Smooth muscle cell (in vitro differentiated cells): Measurements from ENCODE around the gene PADI2. TPM values are rescaled to one million over a fixed set of nuclear protein-coding genes. Genes with fewer than 3 reads are reported as not detected.

Experiments used
- DNase-seq: peaks from one replicate; lab custom pipeline; 2025; ENCODE audit not compliant: unreplicated experiment; lab: John Stamatoyannopoulos, UW
- H2AFZ ChIP-seq: fragments of 200-600 bp; sonication (generic); 2 replicates; pipeline ENCODE4 v1.6.0; 2016; ENCODE audit warnings: antibody characterized with exemption, low read depth, mild to moderate bottlenecking
- H3F3A ChIP-seq: fragments of 200-600 bp; sonication (generic); 2 replicates; pipeline ENCODE4 v1.6.0; 2017; ENCODE audit warnings: antibody characterized with exemption, low read depth
- H3K27ac ChIP-seq: fragments of 200-600 bp; sonication (generic); 2 replicates; pipeline ENCODE4 v1.5.1; 2016; ENCODE audit warnings: low read depth, mild to moderate bottlenecking
- H3K27me3 ChIP-seq: fragments of 200-600 bp; sonication (generic); 2 replicates; pipeline ENCODE4 v1.6.1; 2016; ENCODE audit warnings: low read depth, mild to moderate bottlenecking
- H3K36me3 ChIP-seq: fragments of 200-600 bp; sonication (generic); 2 replicates; pipeline ENCODE4 v1.5.1; 2016; ENCODE audit warnings: low read depth
- H3K4me1 ChIP-seq: fragments of 200-600 bp; sonication (generic); 2 replicates; pipeline ENCODE4 v1.5.1; 2016; ENCODE audit warnings: low read depth
- H3K4me2 ChIP-seq: fragments of 200-600 bp; sonication (generic); 2 replicates; pipeline ENCODE4 v1.6.0; 2016; ENCODE audit warnings: mild to moderate bottlenecking
- H3K4me3 ChIP-seq: fragments of 200-600 bp; sonication (generic); 2 replicates; pipeline ENCODE4 v1.5.1; 2016; ENCODE audit warnings: mild to moderate bottlenecking
- H3K79me2 ChIP-seq: fragments of 200-600 bp; sonication (generic); 2 replicates; pipeline ENCODE4 v1.6.0; 2016; ENCODE audit warnings: low read depth, mild to moderate bottlenecking
- H3K9ac ChIP-seq: fragments of 200-600 bp; sonication (generic); 2 replicates; pipeline ENCODE4 v1.6.0; 2016; ENCODE audit warnings: low read depth
- H3K9me3 ChIP-seq: fragments of 200-600 bp; sonication (generic); replicated peaks from 2 replicates; pipeline ENCODE4 v1.5.1; 2016; ENCODE audit warnings: low read depth
- H4K20me1 ChIP-seq: fragments of 200-600 bp; sonication (generic); 2 replicates; pipeline ENCODE4 v1.6.0; 2016; ENCODE audit warnings: low read depth
- whole genome bisulfite sequencing: methylation state at CpG from one replicate; pipeline ENCODE4 v1.1.7; 2016; ENCODE audit warnings: low lambda C conversion rate; 5-methylcytosine and 5-hydroxymethylcytosine counted together
- polyA plus RNA-seq: library from polyadenylated mRNA; unstranded; fragments of >200 nt; fragmentation: Nextera tagmentation; extraction: Ambion mirVana; gene quantifications from 2 replicates; pipeline ENCODE4 v1.2.1, GENCODE V29; 2016
- total RNA-seq: library from RNA; depleted of rRNA; stranded (reverse); fragments of >200 nt; gene quantifications from 2 replicates; pipeline ENCODE4 v1.2.3, GENCODE V29; 2014
- TF ChIP-seq, protein P1 (sequence below): fragments of 200-600 bp; sonication (generic); IDR thresholded peaks from 2 replicates; pipeline ENCODE4 v1.5.1; 2017; ENCODE audit warnings: borderline replicate concordance, mild to moderate bottlenecking, antibody characterized with exemption; ENCODE audit not compliant: insufficient read depth, poor library complexity, severe bottlenecking

The PADI2 gene
- total RNA-seq, result not detected in 2 replicates
- not detected in 2 replicates for polyA plus RNA-seq

DNA sequence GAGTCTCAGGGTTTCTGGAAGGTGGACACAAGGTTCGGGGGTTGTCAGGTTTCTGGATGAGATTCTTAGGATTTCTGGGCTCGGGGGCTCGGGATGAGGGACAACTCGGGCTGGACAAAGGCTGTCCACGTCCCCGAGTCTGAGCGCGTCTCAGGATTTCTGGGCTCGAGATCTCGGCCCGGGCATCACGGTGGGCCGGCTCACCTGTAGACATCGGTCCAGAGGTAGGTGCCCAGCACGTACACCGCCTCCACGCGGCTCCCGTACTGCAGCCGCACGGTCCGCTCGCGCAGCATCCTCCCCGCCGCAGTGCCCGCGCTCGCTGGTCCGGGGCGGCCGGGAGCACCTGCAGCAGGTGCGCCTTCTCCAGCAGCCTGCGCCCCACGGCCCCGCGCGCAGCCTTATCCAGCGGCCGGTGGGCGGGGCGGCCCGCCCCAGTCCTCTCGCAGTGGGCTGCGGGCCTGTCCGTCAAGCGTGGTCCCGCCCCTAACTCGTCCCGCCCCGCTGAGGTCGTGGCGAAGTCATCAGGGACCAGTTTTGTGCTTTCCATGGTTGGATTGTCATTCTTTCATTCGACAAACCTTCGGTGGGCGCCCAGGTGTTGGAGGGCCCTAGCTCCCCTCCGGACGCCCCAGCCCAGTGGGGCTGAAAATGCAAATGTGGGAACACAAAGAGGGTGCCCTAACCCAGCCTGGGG lies at the start of gene PADI2:
Gene PADI2, minus strand, starts transcription at position 376 of the 697 bp plus-strand sequence. Its CDS starts 80 bp downstream, at position 296.
- peak within 1 kb of the TSS; percentile 44 for H3K4me3 ChIP-seq
- peaks cover 37% of the 10 kb centered on the region for H3K27me3 ChIP-seq
- H3K9me3 ChIP-seq, result no peaks in the 10 kb centered on the region
- no peak for DNase-seq
- peaks cover 12% of the 10 kb centered on the region for H3K4me1 ChIP-seq
- 3% methylated on average over 54 of the region's 58 CpGs for WGBS
- no peak within 1 kb of the TSS for H2AFZ ChIP-seq
- no peaks in the 10 kb centered on the region for H4K20me1 ChIP-seq
- no peaks in the 10 kb centered on the region for H3F3A ChIP-seq
- TF ChIP-seq, protein P1, sequence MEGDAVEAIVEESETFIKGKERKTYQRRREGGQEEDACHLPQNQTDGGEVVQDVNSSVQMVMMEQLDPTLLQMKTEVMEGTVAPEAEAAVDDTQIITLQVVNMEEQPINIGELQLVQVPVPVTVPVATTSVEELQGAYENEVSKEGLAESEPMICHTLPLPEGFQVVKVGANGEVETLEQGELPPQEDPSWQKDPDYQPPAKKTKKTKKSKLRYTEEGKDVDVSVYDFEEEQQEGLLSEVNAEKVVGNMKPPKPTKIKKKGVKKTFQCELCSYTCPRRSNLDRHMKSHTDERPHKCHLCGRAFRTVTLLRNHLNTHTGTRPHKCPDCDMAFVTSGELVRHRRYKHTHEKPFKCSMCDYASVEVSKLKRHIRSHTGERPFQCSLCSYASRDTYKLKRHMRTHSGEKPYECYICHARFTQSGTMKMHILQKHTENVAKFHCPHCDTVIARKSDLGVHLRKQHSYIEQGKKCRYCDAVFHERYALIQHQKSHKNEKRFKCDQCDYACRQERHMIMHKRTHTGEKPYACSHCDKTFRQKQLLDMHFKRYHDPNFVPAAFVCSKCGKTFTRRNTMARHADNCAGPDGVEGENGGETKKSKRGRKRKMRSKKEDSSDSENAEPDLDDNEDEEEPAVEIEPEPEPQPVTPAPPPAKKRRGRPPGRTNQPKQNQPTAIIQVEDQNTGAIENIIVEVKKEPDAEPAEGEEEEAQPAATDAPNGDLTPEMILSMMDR, result no peak
- H3K9ac ChIP-seq, result no peak within 1 kb of the TSS
- H3K27ac ChIP-seq, result no peak within 1 kb of the TSS
- no peaks in the 10 kb centered on the region for H3K79me2 ChIP-seq
- H3K4me2 ChIP-seq, result peak within 1 kb of the TSS; percentile 83
- no peaks in the 10 kb centered on the region for H3K36me3 ChIP-seq

GRCh38 chr1:17168091-17168876 lies 49.0 kb upstream of the PADI2 start:
- TF ChIP-seq, protein P1, result no peak
- Histone ChIP-seq H3K36me3 (no peaks in the 10 kb centered on the region), H3K9ac (peak overlapping the region; percentile 2), H3K27me3 (no peaks in the 10 kb centered on the region), H3K4me2 (peak overlapping the region; percentile 53), H4K20me1 (no peaks in the 10 kb centered on the region), H3K4me1 (no peaks in the 10 kb centered on the region), H3K79me2 (no peaks in the 10 kb centered on the region), H3K4me3 (no peak overlapping the region), H3F3A (no peaks in the 10 kb centered on the region), H3K27ac (peak overlapping the region; percentile 78), H2AFZ (peak overlapping the region; percentile 28), H3K9me3 (no peaks in the 10 kb centered on the region)
- no peak for DNase-seq
- WGBS, result 44% methylated on average over 13 of the region's 13 CpGs

DNA sequence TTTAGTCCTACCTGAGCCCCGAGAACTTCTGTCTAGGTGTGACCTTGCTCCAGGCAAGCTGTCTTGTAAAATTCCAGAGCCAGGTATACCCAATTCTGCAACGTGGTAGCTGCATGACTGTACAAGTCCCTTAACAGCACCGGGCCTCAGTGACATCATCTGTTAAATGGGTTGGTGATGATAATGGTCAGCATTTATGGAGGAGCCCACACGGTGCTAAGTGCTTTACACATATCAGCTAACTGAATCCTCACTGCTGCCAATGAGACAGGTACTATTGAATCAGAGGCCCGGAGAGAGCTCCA lies 48.5 kb upstream of the PADI2 start:
- Histone ChIP-seq H3K9me3 (no peaks in the 10 kb centered on the region), H4K20me1 (no peaks in the 10 kb centered on the region), H3K4me2 (no peak overlapping the region), H3K36me3 (no peaks in the 10 kb centered on the region), H3K4me3 (no peak overlapping the region), H3K27me3 (no peaks in the 10 kb centered on the region), H3K4me1 (no peaks in the 10 kb centered on the region), H2AFZ (no peak overlapping the region), H3F3A (no peaks in the 10 kb centered on the region), H3K9ac (no peak overlapping the region), H3K27ac (peak overlapping the region; percentile 78), H3K79me2 (no peaks in the 10 kb centered on the region)
- no peak for DNase-seq
- WGBS, result 71% methylated on average over 5 of the region's 5 CpGs
- TF ChIP-seq, protein P1, result no peak
